Stomach (tissue), 4 donors: ENCODE data around the gene TMOD2.

Experiments used
- EP300 ChIP-seq: sonication (generic); formaldehyde crosslinking; IDR thresholded peaks from one replicate; pipeline ENCODE4 v1.6.1; 2017; ENCODE audit warnings: antibody characterized with exemption
- POLR2A ChIP-seq, 4 donors: fragments of 450-650 bp; IDR thresholded peaks; one replicate each; pipeline ENCODE4 v1.6.1; 2016; ENCODE audit warnings: antibody characterized with exemption in 4 of 4, control low read depth in 2 of 4, mild to moderate bottlenecking in 1 of 4, moderate library complexity in 1 of 4
- POLR2AphosphoS5 ChIP-seq, 3 donors: sonication (generic); formaldehyde crosslinking; IDR thresholded peaks; one replicate each; pipeline ENCODE4 v1.6.1; 2016; ENCODE audit warnings: antibody characterized with exemption in 3 of 3
- TF ChIP-seq, protein P1 (sequence below), 7 experiments: fragments of 450-650 bp in 4 of 7; fragments of 200-600 bp in 3 of 7; sonication (generic) in 3 of 7; IDR thresholded peaks; one replicate each; pipeline ENCODE4 v1.5.1; 2016 to 2019; ENCODE audit warnings: antibody characterized with exemption in 7 of 7, control low read depth in 2 of 7, mild to moderate bottlenecking in 1 of 7

DNA sequence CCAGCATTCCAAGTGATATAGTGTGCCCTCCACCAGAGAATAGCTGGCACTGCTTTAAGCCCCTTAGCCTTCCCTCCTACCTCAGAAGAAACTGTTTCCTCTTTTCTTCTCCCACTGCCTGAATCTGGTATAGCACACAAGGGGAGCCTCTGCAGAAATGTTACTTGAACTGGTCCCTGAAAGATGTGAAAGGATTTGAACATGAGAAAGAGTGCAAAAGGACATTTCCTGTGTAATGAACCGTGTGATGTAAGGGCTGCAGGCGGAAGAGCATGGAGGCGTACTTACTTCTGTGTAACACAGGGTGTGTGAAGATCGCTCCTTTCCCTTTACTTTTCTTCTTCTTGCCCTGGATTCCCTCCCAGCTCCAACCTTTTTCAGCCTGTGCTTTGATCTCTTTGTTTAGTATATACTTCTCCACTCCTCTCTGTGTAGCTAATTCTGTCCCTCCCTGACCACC is 86.4 kb downstream of the TMOD2 start:
- TF ChIP-seq EP300 (no peak), POLR2A (IDR thresholded peaks at IDR 0.05) (no peak), POLR2AphosphoS5 (IDR thresholded peaks at IDR 0.05) (no peak)
- TF ChIP-seq, protein P1, sequence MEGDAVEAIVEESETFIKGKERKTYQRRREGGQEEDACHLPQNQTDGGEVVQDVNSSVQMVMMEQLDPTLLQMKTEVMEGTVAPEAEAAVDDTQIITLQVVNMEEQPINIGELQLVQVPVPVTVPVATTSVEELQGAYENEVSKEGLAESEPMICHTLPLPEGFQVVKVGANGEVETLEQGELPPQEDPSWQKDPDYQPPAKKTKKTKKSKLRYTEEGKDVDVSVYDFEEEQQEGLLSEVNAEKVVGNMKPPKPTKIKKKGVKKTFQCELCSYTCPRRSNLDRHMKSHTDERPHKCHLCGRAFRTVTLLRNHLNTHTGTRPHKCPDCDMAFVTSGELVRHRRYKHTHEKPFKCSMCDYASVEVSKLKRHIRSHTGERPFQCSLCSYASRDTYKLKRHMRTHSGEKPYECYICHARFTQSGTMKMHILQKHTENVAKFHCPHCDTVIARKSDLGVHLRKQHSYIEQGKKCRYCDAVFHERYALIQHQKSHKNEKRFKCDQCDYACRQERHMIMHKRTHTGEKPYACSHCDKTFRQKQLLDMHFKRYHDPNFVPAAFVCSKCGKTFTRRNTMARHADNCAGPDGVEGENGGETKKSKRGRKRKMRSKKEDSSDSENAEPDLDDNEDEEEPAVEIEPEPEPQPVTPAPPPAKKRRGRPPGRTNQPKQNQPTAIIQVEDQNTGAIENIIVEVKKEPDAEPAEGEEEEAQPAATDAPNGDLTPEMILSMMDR (IDR thresholded peaks at IDR 0.05) = no peak
